ENCODE results near the gene LPIN1.
"Not testable (repeated sequence)": the region's sequence is repeated elsewhere in the genome, so short reads cannot be mapped to it uniquely, and the experiment has no call there.

LPIN1 gene

GRCh38 chr2:11807156-11808015, 61.0 kb downstream of the LPIN1 start:
- in situ Hi-C loops (cut with MboI; ENCODE audit: low sequenced_read_pairs): no loop called here

GRCh38 chr2:11808016-11808400, 61.6 kb downstream of the LPIN1 start:
- in situ Hi-C loops (cut with MboI; ENCODE audit: low sequenced_read_pairs): no loop called here

DNA sequence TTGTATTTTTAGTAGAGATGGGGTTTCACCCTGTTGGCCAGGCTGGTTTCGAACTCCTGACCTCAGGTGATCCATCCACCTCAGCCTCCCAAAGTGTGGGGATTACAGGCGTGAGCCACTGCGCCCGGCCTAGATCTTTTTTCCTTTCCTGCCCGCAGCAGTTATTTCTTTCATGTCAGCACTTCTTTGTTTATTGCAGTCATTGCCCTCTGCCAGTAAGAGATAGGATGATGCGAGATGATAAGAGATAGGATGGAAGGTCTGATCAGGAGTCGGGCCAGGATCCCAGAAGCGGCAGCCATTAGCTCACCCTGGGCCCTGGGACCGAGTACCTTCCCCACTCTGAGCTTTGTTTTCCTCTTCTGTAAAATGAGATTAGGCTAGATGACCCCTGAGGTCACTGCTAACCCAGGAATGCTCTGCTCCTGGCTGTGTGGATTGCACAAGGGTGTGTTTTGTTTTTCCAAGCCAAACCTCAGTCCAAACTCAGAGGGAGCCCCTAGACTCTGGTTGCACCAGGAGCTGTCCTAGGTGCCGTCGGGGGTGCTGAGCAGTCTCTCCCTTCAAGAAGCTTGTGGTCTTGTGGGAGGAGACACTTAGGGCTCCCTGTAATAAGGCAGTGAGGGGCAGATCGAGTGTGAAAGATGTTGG, 63.3 kb downstream of the LPIN1 start:
- in situ Hi-C loops (cut with MboI; ENCODE audit: low sequenced_read_pairs): no loop called here

- in situ Hi-C loops (cut with MboI; ENCODE audit: low sequenced_read_pairs): no loop called here
These were observed 64.0 kb downstream of the LPIN1 start for GRCh38 chr2:11810237-11810977.

DNA sequence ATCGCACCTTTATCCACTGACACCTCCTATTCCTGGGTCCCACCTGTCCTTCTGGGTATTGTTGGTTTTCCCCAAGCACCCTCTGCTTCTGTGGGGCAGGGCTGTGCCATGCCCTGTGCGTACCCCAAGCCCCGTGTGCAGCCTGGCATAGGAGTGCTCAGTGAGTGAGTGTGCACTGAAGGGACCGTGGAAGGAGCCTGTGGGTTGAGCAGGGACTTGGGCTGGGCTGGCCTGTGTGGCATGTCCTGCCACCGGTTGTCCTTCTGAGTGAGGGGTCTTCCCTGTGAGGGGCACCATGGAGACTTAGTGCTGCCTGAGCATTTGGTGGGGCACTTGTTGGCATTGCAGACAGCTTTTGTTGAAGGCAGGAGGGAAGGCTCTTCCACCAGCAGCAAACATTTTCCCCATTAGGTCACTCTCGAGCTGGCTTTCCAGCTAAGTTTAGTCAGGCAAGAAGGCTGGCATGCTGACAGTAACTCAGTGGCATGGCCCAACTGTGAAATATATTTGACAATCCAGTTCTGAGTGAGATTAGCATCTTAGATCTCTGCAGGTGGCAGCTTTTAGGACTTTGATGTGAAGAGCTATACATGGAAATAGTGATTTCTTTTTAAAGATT, 64.7 kb downstream of the LPIN1 start:
- in situ Hi-C loops (cut with MboI; ENCODE audit: low sequenced_read_pairs): no loop called here

DNA sequence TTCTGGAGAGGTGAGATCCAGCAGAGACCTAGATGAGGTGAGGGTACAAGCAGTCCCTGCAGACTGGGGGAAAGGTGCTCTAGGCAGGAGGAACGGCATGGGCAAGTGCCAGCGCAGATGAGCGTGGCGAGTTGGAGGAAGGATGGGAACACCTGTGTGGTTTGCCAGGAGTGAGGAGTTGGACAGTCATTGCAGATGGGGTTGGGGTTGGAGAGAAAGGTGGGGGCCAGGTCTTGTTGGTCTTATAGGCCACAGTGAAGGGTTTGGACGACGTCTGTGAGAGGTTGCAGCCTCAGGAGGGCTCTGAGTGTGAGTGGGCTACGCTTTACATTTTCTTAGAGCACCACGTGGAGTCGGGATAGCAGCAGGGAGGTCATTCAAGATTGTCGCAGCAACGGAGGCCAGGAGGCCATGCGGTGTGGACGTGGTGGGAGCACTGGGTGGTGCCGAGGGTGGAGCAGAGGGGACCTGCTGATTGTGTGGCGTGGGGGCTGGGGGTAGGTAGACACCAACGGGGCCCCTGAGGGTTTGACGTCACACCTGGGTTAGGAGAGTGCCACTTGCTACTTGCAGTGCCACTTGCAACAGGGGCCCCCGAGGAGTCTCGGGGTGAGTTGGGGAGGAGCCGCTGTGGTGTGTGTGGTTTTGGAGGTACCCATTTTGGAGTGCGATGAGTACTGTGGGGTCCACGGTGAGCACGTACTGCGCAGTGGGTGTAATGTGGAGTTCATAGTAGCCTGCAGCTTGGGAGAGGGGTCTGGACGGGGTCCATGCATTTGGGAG, 66.2 kb downstream of the LPIN1 start:
- in situ Hi-C loops (cut with MboI; ENCODE audit: low sequenced_read_pairs): no loop called here

DNA sequence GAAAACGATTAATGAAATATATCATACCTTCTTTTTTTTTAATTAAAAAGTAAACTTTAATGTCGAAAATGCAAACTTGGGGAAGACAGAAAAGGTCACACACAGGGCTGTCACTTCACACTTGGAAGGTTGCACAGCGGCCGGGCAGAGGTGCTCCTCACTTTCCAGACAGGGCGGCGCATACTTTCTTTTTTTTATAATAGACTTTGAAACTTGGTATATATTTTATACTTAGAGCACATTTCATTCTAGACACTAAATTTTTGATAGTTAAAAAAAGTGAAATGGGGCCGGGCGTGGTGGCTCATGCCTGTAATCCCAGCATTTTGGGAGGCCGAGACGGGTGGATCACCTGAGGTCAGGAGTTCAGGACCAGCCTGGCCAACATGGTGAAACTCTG, 66.9 kb downstream of the LPIN1 start:
- in situ Hi-C loops (cut with MboI; ENCODE audit: low sequenced_read_pairs): not testable (repeated sequence)

DNA sequence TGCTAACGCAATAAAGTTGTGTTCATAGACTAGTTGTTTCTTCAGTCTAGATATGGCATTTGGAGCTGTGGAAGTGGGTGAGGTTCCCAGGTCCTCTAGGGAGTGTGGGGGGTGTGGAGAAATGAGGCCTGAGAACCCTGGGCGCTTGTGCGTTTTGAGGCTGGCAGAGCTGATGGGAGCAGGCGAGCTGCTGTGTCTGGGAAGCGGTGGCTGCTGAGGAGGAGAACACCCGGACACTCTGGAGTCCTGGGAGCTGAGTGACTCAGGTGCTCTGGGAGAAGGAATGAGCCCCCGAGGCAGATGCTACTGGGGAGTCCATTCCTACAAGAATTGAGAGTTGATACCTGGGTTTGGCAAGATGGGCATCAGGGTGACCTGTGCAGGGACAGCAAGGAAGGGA, 67.5 kb downstream of the LPIN1 start:
- in situ Hi-C loops (cut with MboI; ENCODE audit: low sequenced_read_pairs): no loop called here

DNA sequence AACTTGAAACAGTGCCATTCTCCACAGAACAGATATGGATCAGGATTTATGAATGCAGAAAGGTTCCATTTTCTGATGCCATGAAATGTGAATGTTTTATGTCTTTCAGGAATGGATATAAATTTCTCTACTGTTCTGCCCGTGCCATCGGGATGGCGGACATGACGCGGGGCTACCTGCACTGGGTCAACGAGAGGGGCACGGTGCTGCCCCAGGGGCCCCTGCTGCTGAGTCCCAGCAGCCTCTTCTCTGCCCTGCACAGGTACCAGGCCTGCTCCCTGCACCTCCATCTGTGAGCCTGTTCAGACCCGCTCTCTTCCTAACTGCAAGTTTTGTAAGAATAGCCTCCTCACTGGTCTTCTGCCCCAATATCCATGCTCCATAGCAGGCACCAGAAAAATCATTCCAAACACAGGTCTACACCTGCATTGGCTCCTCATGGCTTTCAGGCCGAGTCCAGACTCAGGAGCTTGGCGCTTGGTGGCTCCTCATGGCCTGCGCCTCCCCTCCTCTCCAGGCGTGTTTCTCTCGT, 68.6 kb downstream of the LPIN1 start:
- in situ Hi-C loops (cut with MboI; ENCODE audit: low sequenced_read_pairs): no loop called here

DNA sequence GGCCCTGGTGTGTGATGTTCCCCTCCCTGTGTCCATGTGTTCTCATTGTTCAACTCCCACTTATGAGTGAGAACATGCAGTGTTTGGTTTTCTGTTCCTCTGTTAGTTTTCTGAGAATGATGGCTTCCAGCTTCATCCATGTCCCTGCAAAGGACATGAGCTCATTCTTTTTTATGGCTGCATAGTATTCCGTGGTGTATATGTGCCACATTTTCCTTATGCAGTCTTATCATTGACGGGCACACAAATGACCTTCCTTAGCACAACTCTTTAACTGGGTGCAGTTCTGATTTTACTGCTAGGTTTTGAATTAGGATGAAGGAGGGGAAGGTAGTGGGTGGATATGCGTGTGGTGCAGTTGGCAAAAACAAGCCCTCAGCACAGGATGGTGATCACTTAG, 70.5 kb downstream of the LPIN1 start:
- in situ Hi-C loops (cut with MboI; ENCODE audit: low sequenced_read_pairs): not testable (repeated sequence)

DNA sequence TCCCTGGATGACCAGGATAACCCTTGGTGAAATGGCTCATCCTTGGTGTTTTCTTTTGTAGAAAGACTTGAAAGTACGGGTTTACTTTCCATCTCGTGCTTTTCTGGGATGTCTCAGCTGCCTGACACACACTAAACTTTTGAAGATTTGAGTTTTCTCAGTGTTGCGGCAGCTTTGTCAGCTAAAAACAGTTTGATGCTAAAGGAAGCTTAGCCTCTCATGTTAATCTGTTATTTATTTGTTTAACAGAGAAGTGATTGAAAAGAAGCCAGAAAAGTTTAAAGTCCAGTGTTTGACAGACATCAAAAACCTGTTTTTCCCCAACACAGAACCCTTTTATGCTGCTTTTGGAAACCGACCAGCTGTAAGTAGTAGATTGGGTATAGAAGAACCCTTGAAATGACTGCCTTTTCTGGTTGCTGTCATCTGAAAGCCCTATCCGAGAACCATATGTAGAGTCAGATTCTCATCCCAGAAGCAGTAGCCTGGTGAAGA, 72.8 kb downstream of the LPIN1 start:
- in situ Hi-C loops (cut with MboI; ENCODE audit: low sequenced_read_pairs): no loop called here

DNA sequence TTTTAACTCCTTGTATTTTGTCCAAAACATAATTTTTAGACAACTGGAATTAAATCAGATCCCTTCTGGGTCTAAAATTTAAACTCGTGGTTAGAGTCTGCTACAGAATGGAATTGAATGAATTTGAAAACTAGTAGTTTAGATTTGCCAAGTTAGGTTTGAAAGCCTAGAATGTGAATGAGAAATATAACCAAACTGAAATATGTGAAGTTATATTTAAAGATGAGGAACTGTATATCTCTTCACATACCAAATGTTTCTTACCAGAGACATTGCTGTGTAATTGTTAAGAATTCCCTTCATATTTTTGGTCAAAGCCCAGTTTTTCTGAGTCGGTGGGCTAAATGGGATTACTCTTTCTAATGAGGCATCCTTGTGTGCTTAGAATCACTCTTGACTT, 74.2 kb downstream of the LPIN1 start:
- in situ Hi-C loops (cut with MboI; ENCODE audit: low sequenced_read_pairs): loop anchor here (10.0 kb wide), 1 partner anchor 1184 kb away; no protein-coding TSS in a partner anchor

- in situ Hi-C loops (cut with MboI; ENCODE audit: low sequenced_read_pairs): loop anchor here (10.0 kb wide), 1 partner anchor 1183 kb away; no protein-coding TSS in a partner anchor
These were observed 75.3 kb downstream of the LPIN1 start for GRCh38 chr2:11821705-11822104.

DNA sequence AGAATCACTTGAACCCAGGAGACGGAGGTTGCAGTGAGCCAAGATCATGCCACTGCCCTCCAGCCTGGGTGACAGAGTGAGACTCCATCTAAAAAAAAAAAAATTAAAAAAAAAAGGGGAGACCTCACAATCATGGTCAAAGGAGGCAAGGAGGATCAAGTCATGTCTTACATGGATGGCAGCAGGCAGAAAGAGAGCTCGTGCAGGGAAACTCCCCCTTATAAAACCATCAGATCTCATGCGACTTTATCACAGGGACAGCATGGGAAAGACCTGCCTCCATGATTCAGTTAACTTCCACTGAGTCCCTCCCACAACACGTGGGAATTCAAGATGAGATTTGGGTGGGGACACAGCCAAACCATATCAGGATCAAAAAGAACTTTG, 75.9 kb downstream of the LPIN1 start:
- in situ Hi-C loops (cut with MboI; ENCODE audit: low sequenced_read_pairs): loop anchor here (10.0 kb wide), 1 partner anchor 1182 kb away; no protein-coding TSS in a partner anchor

- in situ Hi-C loops (cut with MboI; ENCODE audit: low sequenced_read_pairs): loop anchor here (10.0 kb wide), 1 partner anchor 1182 kb away; no protein-coding TSS in a partner anchor
These were observed 76.5 kb downstream of the LPIN1 start for GRCh38 chr2:11822746-11823451.

DNA sequence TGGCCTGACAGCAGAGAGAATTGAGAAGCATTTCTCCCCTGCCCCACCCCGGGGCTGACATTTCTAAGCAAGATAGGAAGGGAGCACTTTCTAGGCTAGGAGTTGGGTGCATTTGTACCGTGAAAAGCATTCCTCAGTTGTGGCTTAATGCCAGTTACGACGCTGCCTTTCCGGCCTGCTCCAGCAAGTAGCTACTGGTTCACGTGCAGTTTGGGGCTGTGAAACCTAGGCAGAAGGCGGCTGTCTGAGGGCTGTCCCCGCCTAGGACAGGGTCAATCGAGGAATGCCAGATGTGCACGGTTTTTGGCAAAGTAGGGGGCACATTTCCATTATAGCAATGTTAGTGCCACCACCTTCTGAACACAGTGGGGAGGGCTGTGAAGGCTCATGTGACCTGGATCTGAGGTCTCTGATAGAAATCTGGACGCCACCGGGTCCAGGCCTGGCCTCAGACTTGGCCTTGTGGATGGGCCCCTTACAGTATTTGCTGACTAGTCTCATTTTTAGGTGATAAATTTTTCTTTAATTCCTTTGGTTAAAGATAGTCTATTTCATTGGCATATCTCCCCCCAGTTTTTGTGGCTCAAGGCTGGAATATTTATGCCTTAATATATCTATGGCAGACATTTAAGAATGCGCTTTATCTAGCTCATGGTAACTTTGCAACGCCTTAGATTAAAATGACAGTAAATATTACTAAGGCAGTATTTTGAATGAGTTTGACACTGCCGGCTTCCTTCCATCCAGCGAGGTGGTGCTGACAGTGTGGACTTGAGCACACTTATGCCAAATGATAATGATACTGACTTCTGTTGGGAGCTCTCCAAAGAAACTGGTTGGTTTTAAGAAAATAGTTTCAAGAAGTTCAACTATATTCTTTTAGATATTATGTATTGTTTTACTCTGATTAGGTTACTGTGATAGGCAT, 78.7 kb downstream of the LPIN1 start:
- in situ Hi-C loops (cut with MboI; ENCODE audit: low sequenced_read_pairs): loop anchor here (10.0 to 25.0 kb wide), 2 partner anchors 887 to 1180 kb away; partner anchors contain the start of gene TRIB2

DNA sequence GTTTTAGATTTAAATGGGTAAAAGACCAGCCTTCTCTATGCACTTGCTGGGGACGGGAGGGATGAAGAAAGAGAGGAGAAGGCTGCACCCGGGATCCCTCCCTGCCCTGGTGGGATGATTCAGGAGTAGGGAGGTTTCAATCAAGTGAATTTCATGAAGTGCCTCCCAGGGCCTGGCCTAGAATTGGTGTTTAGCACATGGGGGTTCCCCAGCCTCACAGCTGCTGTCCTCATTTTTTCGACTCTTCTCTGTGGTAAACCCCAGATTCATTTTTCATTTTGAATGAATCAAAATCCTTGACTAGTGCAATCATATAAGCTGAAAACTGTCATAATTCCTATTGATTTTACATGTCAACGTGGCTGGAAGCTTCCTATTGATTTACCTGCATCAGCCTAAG, 81.1 kb downstream of the LPIN1 start:
- in situ Hi-C loops (cut with MboI; ENCODE audit: low sequenced_read_pairs): loop anchor here (10.0 to 25.0 kb wide), 2 partner anchors 885 to 1177 kb away; partner anchors contain the start of gene TRIB2

DNA sequence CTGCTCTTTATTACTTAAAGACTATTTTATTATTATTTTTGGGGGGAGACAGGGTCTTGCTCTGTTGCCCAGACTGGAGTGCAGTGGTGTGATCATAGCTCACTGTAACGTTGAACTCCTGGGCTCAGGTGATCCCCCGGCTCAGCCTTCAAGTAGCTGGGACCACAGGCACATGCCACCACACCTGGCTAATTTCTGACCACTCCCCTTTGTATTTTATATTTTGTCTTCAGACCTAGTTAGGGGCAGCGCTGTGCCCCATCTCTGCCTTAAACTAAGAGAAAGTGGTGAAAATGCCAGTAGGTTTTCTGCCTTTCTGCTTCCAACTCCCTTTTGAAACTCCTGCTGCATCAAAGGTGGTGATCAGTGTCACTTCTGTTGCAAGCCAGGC, 82.5 kb downstream of the LPIN1 start:
- in situ Hi-C loops (cut with MboI; ENCODE audit: low sequenced_read_pairs): loop anchor here (10.0 to 25.0 kb wide), 2 partner anchors 883 to 1176 kb away; partner anchors contain the start of gene TRIB2

All from HL-60/S4 (cell line).